HG03045 (cell line): ENCODE measurements around the gene DIP2A.

Source experiments
- ATAC-seq: cut with Tn5 transposase; IDR thresholded peaks from one replicate; pipeline ENCODE4 v1.9.1; 2021; ENCODE audit warnings: mild to moderate bottlenecking, moderate library complexity; ENCODE audit not compliant: unreplicated experiment

Gene DIP2A

DNA sequence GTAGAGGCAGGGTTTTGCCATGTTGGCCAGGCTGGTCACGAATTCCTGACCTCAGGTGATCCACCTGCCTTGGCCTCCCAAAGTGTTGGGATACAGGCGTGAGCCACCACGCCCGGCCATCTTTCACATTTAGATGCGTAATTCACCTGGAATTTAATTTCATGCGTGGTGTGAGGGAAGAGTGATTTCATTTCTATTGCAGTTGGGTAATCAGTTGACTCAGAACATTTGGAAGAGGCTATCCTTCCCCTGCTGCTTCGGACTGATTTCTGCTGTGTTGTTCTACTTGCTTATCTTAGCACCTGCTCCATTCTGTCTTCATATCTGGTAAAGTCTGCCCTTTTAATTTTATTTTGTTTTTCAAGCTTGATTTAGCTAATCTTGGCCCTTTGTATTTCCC, 19.1 kb downstream of the DIP2A start:
- ATAC-seq, result no peak

DNA sequence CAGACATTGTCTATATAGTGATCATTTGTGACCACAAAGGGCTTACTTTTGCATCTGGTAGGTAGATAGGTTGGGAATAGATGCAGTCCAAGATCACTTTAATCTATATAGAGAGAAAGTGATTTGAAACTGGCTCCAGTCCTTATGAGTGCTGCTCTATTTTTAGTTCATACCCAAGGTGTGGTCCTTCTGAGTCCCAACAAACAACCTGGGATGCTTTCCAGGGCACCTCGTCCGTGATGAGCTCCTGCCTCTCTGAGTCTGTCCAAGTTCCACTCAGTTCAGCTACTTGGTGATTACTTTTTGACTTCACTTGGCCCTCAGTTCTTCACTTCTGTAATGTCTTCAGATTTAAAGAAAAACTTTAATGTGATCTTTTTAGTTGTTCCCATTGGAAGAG, 20.2 kb downstream of the DIP2A start:
- ATAC-seq, result no peak

DNA sequence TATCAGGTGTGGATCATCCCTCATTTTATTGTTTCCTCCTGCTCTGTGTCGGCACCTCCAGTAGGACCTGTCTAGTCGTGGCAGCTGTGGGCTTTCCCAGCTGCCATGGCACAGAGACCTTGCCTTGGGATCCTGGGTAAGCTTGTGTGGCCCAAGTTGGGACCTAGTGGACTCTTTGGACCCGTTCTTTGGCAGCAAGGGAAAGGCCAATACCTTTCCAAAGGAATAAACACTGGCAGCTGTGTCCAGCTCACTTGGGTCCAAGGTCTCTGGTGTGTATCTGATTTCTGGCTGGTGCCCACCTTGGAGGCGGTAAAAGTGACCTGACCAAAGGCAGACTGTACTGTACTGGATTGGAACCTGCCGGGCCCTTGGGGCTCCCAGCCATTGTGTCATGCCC, 21.8 kb downstream of the DIP2A start:
- no peak for ATAC-seq

DNA sequence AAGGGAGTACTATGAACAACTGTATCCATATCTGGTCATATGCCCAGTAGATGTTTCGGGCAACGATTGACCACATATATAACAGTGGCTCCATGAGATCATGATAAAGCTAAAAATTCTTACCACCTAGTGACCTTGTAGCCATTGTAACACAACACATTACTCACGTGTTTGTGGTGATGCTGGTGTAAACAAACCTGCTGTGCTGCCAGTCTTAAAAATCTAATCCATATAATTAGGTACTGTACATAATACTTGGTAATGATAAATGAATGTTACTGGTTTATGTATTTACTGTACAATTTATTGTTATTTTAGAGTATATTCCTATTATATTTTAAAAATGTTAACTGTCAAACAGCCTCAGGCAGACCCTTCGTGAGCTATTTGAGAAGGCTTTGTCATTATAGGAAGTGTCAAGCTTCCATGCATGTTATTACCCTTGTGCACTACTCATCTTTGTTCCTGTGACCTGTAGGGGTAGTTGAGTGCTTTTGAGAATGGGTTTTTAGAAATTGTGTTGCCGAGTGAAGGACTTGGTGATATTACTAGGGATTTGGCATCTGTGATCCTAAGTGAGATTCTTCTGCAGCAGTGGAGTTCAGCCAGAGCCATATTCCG, 23.6 kb downstream of the DIP2A start:
- ATAC-seq, result no peak

DNA sequence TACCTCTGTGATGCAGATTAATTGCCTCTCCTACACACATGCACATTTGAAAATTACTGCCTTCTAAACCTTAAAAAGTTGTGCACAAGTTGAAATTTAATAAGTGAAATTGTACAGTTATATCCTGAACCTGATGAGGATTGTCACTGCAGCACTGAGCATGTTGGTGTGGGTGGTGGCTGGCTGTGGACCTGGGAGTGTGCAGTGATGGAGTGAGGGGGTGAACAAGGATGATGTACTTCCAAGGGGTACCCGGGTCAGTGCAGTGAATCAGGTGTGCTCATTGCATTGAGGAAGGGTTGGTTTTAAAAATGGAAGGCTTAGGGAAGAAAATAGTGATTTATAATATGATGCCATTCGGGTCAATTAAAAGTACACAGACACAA, 24.1 kb downstream of the DIP2A start:
- no peak for ATAC-seq

DNA sequence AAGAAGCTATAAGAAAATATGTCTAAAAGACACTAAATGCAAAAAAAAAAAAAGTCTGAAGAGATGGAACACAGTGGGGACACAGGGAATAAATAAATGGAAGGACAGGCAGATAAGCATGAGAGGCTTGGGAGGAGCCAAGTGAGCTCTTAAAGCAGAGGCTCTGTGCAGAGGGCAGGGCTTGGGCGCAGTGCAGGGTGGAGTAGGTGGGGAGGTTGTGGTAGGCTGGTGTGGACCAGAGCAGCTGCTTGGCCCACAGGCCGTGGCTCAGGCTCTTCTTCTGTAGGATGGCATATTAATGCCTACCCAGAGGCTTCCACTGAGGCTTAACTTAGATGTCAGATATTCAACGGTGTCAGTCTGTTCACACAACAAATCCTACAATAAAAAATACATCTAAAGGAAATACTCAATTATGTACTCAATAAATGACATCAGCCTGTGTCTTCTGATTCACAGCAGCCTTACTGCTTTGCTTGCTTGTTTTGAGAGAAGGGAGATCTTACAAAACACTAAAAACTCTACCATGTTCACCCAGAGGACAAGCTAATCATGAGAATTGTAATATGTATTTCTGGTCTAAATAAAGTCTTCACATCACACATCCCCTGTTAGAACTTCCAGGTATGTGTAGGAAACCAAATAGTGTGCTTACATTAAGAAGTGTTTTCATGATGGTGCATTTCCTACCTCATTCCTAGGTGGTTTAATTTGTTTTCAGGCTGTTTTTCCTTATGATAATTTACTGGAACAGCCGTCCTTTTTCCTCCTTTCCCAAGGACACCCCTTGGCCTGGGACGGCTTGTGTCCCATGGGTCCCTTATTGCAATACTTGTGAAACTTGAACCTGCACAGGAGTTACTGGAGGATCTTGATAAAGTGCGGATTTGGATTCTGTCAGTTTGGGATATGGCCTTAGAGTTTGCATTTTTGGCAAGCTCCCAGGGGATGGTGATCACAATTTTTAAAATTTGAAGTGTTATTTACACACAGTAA, 24.9 kb downstream of the DIP2A start:
- no peak for ATAC-seq

GRCh38 chr21:46486481-46487126, 27.9 kb downstream of the DIP2A start:
- ATAC-seq, result no peak

DNA sequence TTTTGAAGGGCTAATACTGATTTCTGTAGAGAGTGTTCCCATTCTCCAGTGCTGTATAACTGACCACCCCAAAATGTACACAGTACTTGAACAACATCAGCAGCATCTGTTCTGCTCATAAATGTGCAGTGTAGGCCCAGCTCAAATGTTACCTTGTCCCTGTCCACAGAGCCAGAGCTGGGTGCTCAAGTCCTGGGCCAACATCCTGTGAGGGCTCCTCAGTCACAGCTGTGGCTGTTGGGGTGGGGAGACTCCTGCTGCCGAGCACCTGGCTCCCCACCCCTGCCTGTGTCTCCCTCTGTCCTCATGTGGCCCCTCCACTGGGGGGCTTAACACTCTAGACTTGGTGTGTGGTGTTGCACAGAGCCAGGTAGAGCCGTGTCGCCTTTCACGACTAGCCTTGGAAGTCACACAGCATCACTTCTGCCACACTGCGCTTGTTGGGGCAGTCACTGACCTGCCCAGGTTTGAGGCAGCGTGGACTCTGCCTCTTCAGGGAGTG, 30.5 kb downstream of the DIP2A start:
- no peak for ATAC-seq

GRCh38 chr21:46489800-46490199, 31.1 kb downstream of the DIP2A start:
- ATAC-seq, result no peak

GRCh38 chr21:46491553-46491952, 32.9 kb downstream of the DIP2A start:
- no peak for ATAC-seq

DNA sequence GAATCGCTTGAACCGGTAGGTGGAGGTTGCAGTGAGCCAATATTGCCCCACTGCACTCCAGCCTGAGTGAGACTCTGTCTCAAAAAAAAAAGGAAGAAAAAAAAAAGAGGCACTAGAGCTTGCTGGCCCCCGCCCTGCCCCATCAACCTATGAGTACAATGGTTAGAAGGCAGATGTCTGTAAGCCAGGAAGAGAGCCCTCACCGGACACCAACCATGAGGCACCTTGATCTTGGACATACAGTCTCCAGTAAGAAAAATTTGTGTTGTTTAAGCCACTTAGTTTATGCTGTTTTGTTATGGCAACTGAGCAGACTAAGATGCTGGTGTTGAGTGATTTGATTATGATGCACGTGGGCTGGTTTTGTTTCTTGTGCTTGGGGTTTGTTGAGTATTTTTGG, 34.2 kb downstream of the DIP2A start:
- ATAC-seq, result no peak

- ATAC-seq, result no peak
Observed at GRCh38 chr21:46493828-46494227, 35.1 kb downstream of the DIP2A start.

GRCh38 chr21:46498335-46499050, 39.8 kb downstream of the DIP2A start:
- ATAC-seq, result no peak

DNA sequence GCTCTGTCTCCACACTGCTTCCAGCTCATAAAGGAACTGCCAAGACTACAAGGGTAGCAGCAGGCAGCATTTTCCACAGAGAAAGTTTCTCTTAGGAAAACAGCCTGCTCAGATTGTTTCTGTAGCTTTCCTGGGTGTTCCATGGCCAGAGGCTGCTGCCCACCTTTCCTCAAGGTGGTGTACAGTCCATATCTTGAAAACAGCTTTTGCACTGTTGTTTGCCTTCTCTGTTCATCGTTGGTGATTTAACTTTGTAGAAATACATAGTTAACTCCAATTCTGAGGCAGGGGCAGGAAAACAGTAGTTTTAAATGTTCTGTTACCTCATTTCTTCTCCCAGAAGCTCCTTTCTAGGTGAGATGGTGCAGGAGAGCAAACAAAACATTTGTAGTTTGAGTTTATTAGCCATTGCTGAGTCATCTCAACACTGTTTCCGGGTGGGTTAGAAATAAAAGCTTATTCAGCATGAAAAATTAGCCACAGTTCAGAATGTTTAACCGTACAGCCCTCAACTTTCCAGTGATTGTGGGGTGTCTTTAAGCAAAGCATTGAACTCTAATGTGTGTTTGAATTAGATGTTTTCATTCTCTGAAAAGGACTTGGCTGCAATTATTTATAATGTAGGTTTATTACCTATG, 41.7 kb downstream of the DIP2A start:
- ATAC-seq, result no peak

DNA sequence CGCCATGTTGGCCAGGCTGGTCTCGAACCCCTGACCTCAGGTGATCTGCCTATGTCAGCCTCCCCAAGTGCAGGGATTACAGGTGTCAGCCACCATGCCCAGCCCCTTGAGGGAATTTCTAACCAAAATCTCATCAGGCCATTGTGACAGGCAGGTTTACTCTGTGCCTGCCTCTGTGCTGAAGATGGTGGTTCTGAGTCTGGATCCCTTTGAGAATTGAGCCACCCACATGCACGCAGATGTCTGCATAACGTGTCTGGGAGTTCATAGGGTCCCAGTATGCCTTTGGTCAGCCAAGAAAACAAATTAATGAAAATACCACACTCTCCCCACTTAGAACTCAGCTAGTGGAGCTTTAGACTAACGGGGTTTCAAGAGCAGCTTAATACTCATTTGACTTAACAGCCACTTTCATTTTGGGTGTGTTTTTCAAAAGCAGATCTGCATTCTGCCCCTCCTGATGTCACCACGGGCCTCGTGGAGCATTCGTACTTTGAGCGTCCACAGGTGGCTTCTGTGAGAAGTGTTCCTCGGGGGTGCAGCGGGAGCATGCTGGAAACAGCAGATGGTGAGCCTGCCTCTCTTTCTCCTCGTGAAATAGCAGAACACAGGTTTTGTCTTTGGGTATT, 45.3 kb downstream of the DIP2A start:
- ATAC-seq, result peak; percentile 42

DNA sequence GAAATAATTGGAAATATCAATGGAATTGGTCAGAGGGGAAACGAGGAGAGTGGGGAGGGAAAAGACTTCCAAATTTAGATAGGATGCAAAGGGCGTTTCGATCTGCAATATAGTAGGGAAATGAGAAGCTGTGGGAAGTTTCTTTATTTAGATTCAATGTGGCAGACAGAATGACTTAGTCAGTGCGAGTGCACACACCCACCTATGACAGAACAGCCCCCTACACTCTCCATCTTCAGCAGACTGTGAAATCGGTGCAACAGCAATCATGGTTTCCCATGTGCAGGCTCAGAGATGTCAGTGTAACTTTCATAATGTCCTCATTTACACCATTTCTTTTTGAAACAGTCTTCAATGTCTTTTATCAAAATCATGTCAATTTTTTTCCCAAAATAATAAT, 46.0 kb downstream of the DIP2A start:
- ATAC-seq, result no peak

DNA sequence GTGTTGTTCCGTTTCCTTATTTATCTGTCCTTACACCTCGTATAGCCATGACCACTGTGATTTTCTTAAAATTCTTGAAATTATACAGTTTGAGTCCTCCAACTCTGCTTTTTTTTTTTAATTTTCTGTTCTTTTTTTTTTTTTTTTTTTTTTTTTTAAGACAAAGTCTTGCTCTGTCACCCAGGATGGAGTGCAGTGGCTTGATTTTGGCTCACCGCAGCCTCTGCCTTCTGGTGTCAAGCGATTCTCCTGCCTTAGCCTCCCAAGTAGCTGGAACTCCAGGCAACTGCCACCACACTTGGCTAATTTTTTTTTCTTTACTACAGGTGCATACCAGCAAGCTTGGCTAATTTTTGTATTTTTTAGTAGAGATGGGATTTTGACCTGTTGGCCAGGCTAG, 48.9 kb downstream of the DIP2A start:
- no peak for ATAC-seq

DNA sequence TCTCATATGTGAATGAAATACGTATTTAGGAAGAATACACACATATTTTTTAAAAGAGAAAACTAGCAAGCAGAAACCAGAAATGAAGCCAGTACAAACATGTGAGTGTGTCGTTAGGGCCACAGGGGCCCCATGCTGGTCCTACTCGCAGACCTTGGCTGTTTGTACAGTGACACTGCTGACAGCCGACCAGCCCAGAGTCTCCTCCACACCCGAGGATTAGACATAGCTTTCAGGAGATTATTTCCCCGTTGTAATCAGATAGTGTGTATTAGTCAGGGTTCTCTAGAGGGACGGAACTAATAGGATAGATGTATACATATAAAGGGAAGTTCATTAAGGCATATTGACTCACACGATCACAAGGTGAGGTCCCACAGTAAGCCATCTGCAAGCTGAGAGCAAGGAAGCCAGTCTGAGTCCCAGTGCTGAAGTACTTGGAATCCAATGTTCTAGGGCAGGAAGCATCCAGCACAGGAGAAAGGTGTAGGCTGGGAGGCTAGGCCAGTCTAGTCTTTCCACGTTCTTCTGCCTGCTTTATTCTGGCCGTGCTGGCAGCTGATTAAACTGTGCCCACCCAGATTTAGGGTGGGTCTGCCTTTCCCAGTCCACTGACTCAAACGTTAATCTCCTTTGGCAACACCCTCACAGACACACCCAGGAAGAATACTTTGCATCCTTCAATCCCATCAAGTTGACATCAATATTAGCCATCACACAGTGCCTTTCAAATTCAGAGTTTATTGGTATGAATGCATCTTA, 51.2 kb downstream of the DIP2A start:
- no peak for ATAC-seq

DNA sequence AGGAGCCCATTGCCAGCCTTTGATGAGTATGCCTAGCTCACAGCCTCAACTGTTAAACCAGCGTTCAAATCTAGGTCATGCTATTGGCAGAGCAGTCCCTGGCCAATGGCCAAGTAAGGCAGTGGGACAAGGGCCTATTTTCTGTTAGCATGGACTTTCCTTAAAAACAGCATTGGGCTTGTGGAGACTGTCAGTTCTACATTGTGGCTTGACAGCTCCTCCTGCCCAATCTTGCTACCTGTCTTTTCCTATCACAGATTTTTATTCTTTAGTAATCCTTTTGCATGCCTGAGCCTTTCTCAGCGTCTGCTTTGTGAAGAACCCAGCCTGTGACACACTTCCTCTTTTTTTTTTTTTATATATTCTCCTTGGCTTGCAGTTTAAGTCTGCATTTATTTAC, 56.4 kb downstream of the DIP2A start:
- ATAC-seq, result no peak
